IMR-90 (cell line): ENCODE data around the gene HSD3B2. TPM values are rescaled to one million over a fixed set of nuclear protein-coding genes. Genes with fewer than 3 reads are reported as not detected.

ENCODE experiments used
- ATAC-seq: fragments of 200-7000 bp; cut with Tn5 transposase; 2 replicates; pipeline ENCODE4 v1.9.1; 2020; ENCODE audit warnings: low read depth, mild to moderate bottlenecking, moderate library complexity
- BruUV-seq: library from RNA; stranded (reverse); fragments of 400-500 nt; replicated peaks from 2 replicates; lab custom pipeline; 2021; lab: Mats Ljungman, UMichigan
- CTCF ChIA-PET: fragments of 300-600 bp; formaldehyde crosslinking; extraction: SDS; loops from one replicate; lab custom pipeline; 2021; ENCODE audit warnings: antibody characterized with exemption; lab: Yijun Ruan, JAX
- POLR2A ChIA-PET: fragments of 300-600 bp; sonication (Branson Sonifier 250); formaldehyde crosslinking; loops from one replicate; lab custom pipeline; 2022; ENCODE audit warnings: antibody characterized with exemption; ENCODE audit not compliant: unreplicated experiment; lab: Charles Lee
- DNase-seq: peaks from one replicate; pipeline ENCODE4 v3.0.0; 2013
- H2AFZ ChIP-seq: replicated peaks from 2 replicates; pipeline ENCODE3; 2013; ENCODE audit warnings: low read length, mild to moderate bottlenecking; ENCODE audit not compliant: poor library complexity
- H2AK5ac ChIP-seq: 2 replicates; pipeline ENCODE4 v1.6.1; 2013; ENCODE audit warnings: low read depth, low read length, inconsistent platforms
- H2AK9ac ChIP-seq: replicated peaks from 2 replicates; pipeline ENCODE3; 2013; ENCODE audit warnings: mild to moderate bottlenecking, low read depth, low read length, moderate library complexity; ENCODE audit not compliant: poor library complexity
- H2BK120ac ChIP-seq: 2 replicates; pipeline ENCODE4 v1.6.1; 2013; ENCODE audit warnings: low read depth, low read length, inconsistent platforms
- H2BK15ac ChIP-seq: 3 replicates; pipeline ENCODE4 v1.6.1; 2013; ENCODE audit warnings: low read depth, low read length, inconsistent platforms
- H2BK20ac ChIP-seq: 2 replicates; pipeline ENCODE4 v1.6.1; 2013; ENCODE audit warnings: low read depth, mild to moderate bottlenecking, inconsistent platforms, low read length, moderate library complexity
- H2BK5ac ChIP-seq: 2 replicates; pipeline ENCODE4 v1.6.1; 2013; ENCODE audit warnings: mild to moderate bottlenecking, low read depth, low read length, inconsistent platforms; ENCODE audit not compliant: poor library complexity, severe bottlenecking
- H3K14ac ChIP-seq: replicated peaks from 2 replicates; pipeline ENCODE4 v1.6.1; 2013; ENCODE audit warnings: low read depth, low read length, inconsistent platforms
- H3K18ac ChIP-seq: 2 replicates; pipeline ENCODE4 v1.6.1; 2013; ENCODE audit warnings: low read depth, low read length, control low read depth
- H3K23ac ChIP-seq: 2 replicates; pipeline ENCODE4 v1.6.1; 2013; ENCODE audit warnings: low read depth, low read length, inconsistent platforms
- H3K27ac ChIP-seq: 2 replicates; pipeline ENCODE4 v1.5.1; 2013; ENCODE audit warnings: mild to moderate bottlenecking, control low read depth, low read length; ENCODE audit not compliant: insufficient read depth
- H3K27me3 ChIP-seq: 2 replicates; pipeline ENCODE4 v1.6.1; 2013; ENCODE audit warnings: low read length; ENCODE audit not compliant: control insufficient read depth, insufficient read depth
- H3K36me3 ChIP-seq: 2 replicates; pipeline ENCODE4 v1.6.1; 2013; ENCODE audit warnings: low read length, mixed read lengths; ENCODE audit not compliant: control insufficient read depth, insufficient read depth
- H3K4ac ChIP-seq: 2 replicates; pipeline ENCODE4 v1.6.1; 2013; ENCODE audit warnings: low read depth, low read length, inconsistent platforms
- H3K4me1 ChIP-seq: 2 replicates; pipeline ENCODE4 v1.6.1; 2013; ENCODE audit warnings: low read length, mixed read lengths; ENCODE audit not compliant: control insufficient read depth, insufficient read depth
- H3K4me2 ChIP-seq: 2 replicates; pipeline ENCODE4 v1.6.1; 2013; ENCODE audit warnings: low read depth, mild to moderate bottlenecking, control low read depth, low read length, moderate library complexity
- H3K4me3 ChIP-seq: 2 replicates; pipeline ENCODE4 v1.5.1; 2013; ENCODE audit warnings: low read depth, mild to moderate bottlenecking, control low read depth, low read length, moderate library complexity; ENCODE audit not compliant: insufficient read depth
- H3K56ac ChIP-seq: 2 replicates; pipeline ENCODE4 v1.6.1; 2013; ENCODE audit warnings: low read length, inconsistent platforms; ENCODE audit not compliant: insufficient read depth; ENCODE audit errors: extremely low read depth
- H3K79me1 ChIP-seq, 2 experiments: 2 replicates each; pipeline ENCODE4 v1.6.1; 2013; ENCODE audit warnings: low read length in 2 of 2, inconsistent platforms in 1 of 2, low read depth in 1 of 2
- H3K9ac ChIP-seq: 2 replicates; pipeline ENCODE4 v1.6.1; 2013; ENCODE audit warnings: low read depth, low read length, control low read depth
- H3K9me1 ChIP-seq: 2 replicates; pipeline ENCODE4 v1.6.1; 2013; ENCODE audit warnings: low read length, inconsistent platforms; ENCODE audit not compliant: insufficient read depth
- H3K9me3 ChIP-seq: 2 replicates; pipeline ENCODE4 v1.6.1; 2013; ENCODE audit warnings: low read length; ENCODE audit not compliant: control insufficient read depth, insufficient read depth
- H4K20me1 ChIP-seq: 2 replicates; pipeline ENCODE4 v1.6.1; 2013; ENCODE audit warnings: low read length, inconsistent platforms; ENCODE audit not compliant: insufficient read depth
- H4K5ac ChIP-seq: 2 replicates; pipeline ENCODE4 v1.6.1; 2013; ENCODE audit warnings: mild to moderate bottlenecking, low read depth, low read length, control low read depth
- H4K8ac ChIP-seq, 2 experiments: 2 replicates each; pipeline ENCODE4 v1.6.1; 2013; ENCODE audit warnings: low read depth in 2 of 2, low read length in 2 of 2, control low read depth in 1 of 2, inconsistent platforms in 1 of 2
- H4K91ac ChIP-seq: 2 replicates; pipeline ENCODE4 v1.6.1; 2013; ENCODE audit warnings: low read depth, low read length, inconsistent platforms; ENCODE audit not compliant: insufficient read depth
- BHLHE40 ChIP-seq: fragments of 150-350 bp; IDR thresholded peaks from 2 replicates; pipeline ENCODE4 v1.6.1; 2016; ENCODE audit warnings: mild to moderate bottlenecking, low read depth, low read length
- CEBPB ChIP-seq: IDR thresholded peaks from 2 replicates; pipeline ENCODE4 v1.6.1; 2012; ENCODE audit warnings: low read depth, low read length, improper control_type of control experiment
- CHD1 ChIP-seq: IDR thresholded peaks from 2 replicates; pipeline ENCODE4 v1.6.1; 2012; ENCODE audit warnings: low read depth, low read length, improper control_type of control experiment
- CTCF ChIP-seq: conservative IDR thresholded peaks from 2 replicates; pipeline ENCODE4 v1.5.1; 2012; ENCODE audit warnings: mild to moderate bottlenecking, low read depth, low read length, improper control_type of control experiment
- ELK1 ChIP-seq: fragments of 150-350 bp; IDR thresholded peaks from 2 replicates; pipeline ENCODE4 v1.6.1; 2016; ENCODE audit warnings: low read depth, mild to moderate bottlenecking, low read length, moderate library complexity, borderline replicate concordance
- FOS ChIP-seq: fragments of 150-350 bp; IDR thresholded peaks from 2 replicates; pipeline ENCODE4 v1.6.1; 2016; ENCODE audit warnings: low read depth, low read length
- MAFK ChIP-seq: IDR thresholded peaks from 2 replicates; pipeline ENCODE4 v1.6.1; 2012; ENCODE audit warnings: low read depth, low read length, improper control_type of control experiment
- MAZ ChIP-seq: IDR thresholded peaks from 2 replicates; pipeline ENCODE4 v1.6.1; 2012; ENCODE audit warnings: low read depth, mild to moderate bottlenecking, low read length, improper control_type of control experiment, moderate library complexity, borderline replicate concordance
- MXI1 ChIP-seq: IDR thresholded peaks from 2 replicates; pipeline ENCODE4 v1.6.1; 2012; ENCODE audit warnings: low read depth, mild to moderate bottlenecking, low read length, moderate library complexity, borderline replicate concordance
- NFE2L2 ChIP-seq: fragments of 150-350 bp; IDR thresholded peaks from 2 replicates; pipeline ENCODE4 v1.6.1; 2016; ENCODE audit warnings: low read depth, mild to moderate bottlenecking, low read length
- POLR2A ChIP-seq: IDR thresholded peaks from 2 replicates; pipeline ENCODE4 v1.6.1; 2012; ENCODE audit warnings: mild to moderate bottlenecking, low read depth, low read length
- RAD21 ChIP-seq: IDR thresholded peaks from 2 replicates; pipeline ENCODE4 v1.6.1; 2012; ENCODE audit warnings: low read length, improper control_type of control experiment
- RCOR1 ChIP-seq: IDR thresholded peaks from 2 replicates; pipeline ENCODE4 v1.6.1; 2012; ENCODE audit warnings: mild to moderate bottlenecking, low read length, improper control_type of control experiment; ENCODE audit not compliant: insufficient replicate concordance
- RFX5 ChIP-seq: IDR thresholded peaks from 2 replicates; pipeline ENCODE4 v1.8.0; 2012; ENCODE audit warnings: low read depth, mild to moderate bottlenecking, low read length, moderate library complexity
- SMC3 ChIP-seq: fragments of 150-350 bp; IDR thresholded peaks from 2 replicates; pipeline ENCODE4 v1.6.1; 2016; ENCODE audit warnings: low read depth, mild to moderate bottlenecking, antibody characterized with exemption, low read length, moderate library complexity
- USF2 ChIP-seq: fragments of 150-350 bp; IDR thresholded peaks from 2 replicates; pipeline ENCODE4 v1.6.1; 2017; ENCODE audit warnings: mild to moderate bottlenecking, antibody characterized with exemption, low read length, low read depth
- WGBS, 2 experiments: methylation state at CpG; one replicate each; pipeline versions ENCODE4 v1.1.5 to v1.1.7; 2013; ENCODE audit warnings: missing lambda C conversion rate in 2 of 2; ENCODE audit not compliant: insufficient read length in 1 of 2; ENCODE audit errors: extremely low coverage in 2 of 2; 5-methylcytosine and 5-hydroxymethylcytosine counted together
- dilution Hi-C: fragments of 300-500 bp; cut with HindIII; formaldehyde crosslinking; loops from one replicate; pipeline ENCODE4 v1.14.3; 2018; ENCODE audit warnings: low sequenced_read_pairs; ENCODE audit not compliant: unreplicated experiment
- in situ Hi-C: fragments of 300-500 bp; cut with MboI; formaldehyde crosslinking; loops from 3 replicates; pipeline ENCODE4 v1.14.3; 2019; ENCODE audit warnings: low sequenced_read_pairs, inconsistent platforms, mixed read lengths
- intact Hi-C: fragments of 100-400 bp; cut with micrococcal nuclease; formaldehyde crosslinking; loops from 2 replicates; pipeline ENCODE4 v1.10.0; 2022
- polyA plus RNA-seq, 3 experiments: library from polyadenylated mRNA; depleted of rRNA; stranded (reverse); fragments of >200 nt; gene quantifications; 2 replicates each; pipeline ENCODE4 v1.2.3, GENCODE V29; 2012; ENCODE audit warnings: low replicate concordance in 1 of 3
- total RNA-seq: library from RNA; depleted of rRNA; stranded (reverse); fragments of >200 nt; gene quantifications from 2 replicates; pipeline ENCODE4 v1.2.3, GENCODE V29; 2012

The HSD3B2 gene
- total and polyA plus RNA-seq, 2 of the 4 experiments (the other 2 are of a cell fraction), result not detected

GRCh38 chr1:119429687-119430086 is 14.7 kb downstream of the HSD3B2 start:
- Histone ChIP-seq H2BK20ac (no peak overlapping the region), H3K56ac (no peak overlapping the region), H3K4me1 (no peaks in the 10 kb centered on the region), H4K5ac (no peak overlapping the region), H3K27ac (no peak overlapping the region), H2AFZ (no peak overlapping the region), H3K4ac (no peak overlapping the region), H2AK5ac (no peak overlapping the region), H3K4me3 (no peak overlapping the region), H3K9ac (no peak overlapping the region), H3K27me3 (peaks cover 2% of the 10 kb centered on the region), H4K91ac (no peak overlapping the region), H2AK9ac (no peak overlapping the region), H4K8ac (no peak overlapping the region), H2BK120ac (no peak overlapping the region), H3K36me3 (no peaks in the 10 kb centered on the region), H4K20me1 (no peaks in the 10 kb centered on the region; the same call in 1 of the 2 replicates), H3K23ac (no peak overlapping the region), H3K9me3 (no peaks in the 10 kb centered on the region), H2BK15ac (no peak overlapping the region), H2BK5ac (no peak overlapping the region), H3K18ac (no peak overlapping the region), H3K4me2 (no peak overlapping the region), H3K9me1 (no peaks in the 10 kb centered on the region), H3K79me1 (no peaks in the 10 kb centered on the region), H3K14ac (no peak overlapping the region)
- no TSS peak for BruUV-seq
- dilution Hi-C loops (no loop called here), intact Hi-C loops (no loop called here), in situ Hi-C loops (no loop called here)
- POLR2A ChIA-PET, result no interaction called here
- ATAC-seq (no peak), DNase-seq (no peak)
- TF ChIP-seq MXI1 (no peak), POLR2A (no peak), RCOR1 (no peak), SMC3 (no peak), ELK1 (no peak), USF2 (no peak), MAFK (no peak), MAZ (no peak), RFX5 (no peak), CTCF (no peak), CHD1 (no peak), NFE2L2 (no peak), FOS (no peak), CEBPB (no peak), RAD21 (no peak), BHLHE40 (no peak)
- CTCF ChIA-PET, result no interaction called here
- no CpG with 5 or more reads among the region's 4 CpGs for WGBS, 2 experiments
